RWPE2 (cell line): ENCODE measurements around the gene PDGFRB.

ENCODE experiments used
- ATAC-seq: fragments of 200-7000 bp; cut with Tn5 transposase; 3 replicates; pipeline ENCODE4 v1.9.1; 2021; ENCODE audit warnings: low read depth
- DNase-seq: peaks from one replicate; pipeline ENCODE4 v3.0.0-alpha.2; 2020; ENCODE audit warnings: low spot score
- H3K27ac ChIP-seq: fragments of 450-650 bp; 2 replicates; pipeline ENCODE4 v1.5.1; 2017; ENCODE audit warnings: mild to moderate bottlenecking; ENCODE audit not compliant: poor library complexity, severe bottlenecking
- H3K27me3 ChIP-seq: fragments of 250-450 bp; sonication (Bioruptor Pico); 2 replicates; pipeline ENCODE4 v1.5.1; 2021; ENCODE audit warnings: mild to moderate bottlenecking, moderate library complexity; ENCODE audit not compliant: insufficient read depth, poor library complexity, severe bottlenecking
- H3K36me3 ChIP-seq: fragments of 250-450 bp; sonication (Bioruptor Pico); 2 replicates; pipeline ENCODE4 v1.5.1; 2020; ENCODE audit warnings: low read depth, mild to moderate bottlenecking, moderate library complexity
- H3K4me1 ChIP-seq: fragments of 250-450 bp; sonication (Bioruptor Pico); 2 replicates; pipeline ENCODE4 v1.5.1; 2021; ENCODE audit warnings: mild to moderate bottlenecking, moderate library complexity; ENCODE audit not compliant: insufficient read depth, poor library complexity, severe bottlenecking
- H3K4me3 ChIP-seq: fragments of 250-450 bp; sonication (Bioruptor Pico); 2 replicates; pipeline ENCODE4 v1.5.1; 2021; ENCODE audit warnings: mild to moderate bottlenecking, moderate library complexity; ENCODE audit not compliant: severe bottlenecking
- H3K9me3 ChIP-seq: fragments of 250-450 bp; sonication (Bioruptor Pico); 2 replicates; pipeline ENCODE4 v1.5.1; 2021; ENCODE audit warnings: mild to moderate bottlenecking, moderate library complexity; ENCODE audit not compliant: severe bottlenecking
- CTCF ChIP-seq: fragments of 450-650 bp; IDR thresholded peaks from one replicate; pipeline ENCODE4 v1.5.1; 2017; ENCODE audit warnings: mild to moderate bottlenecking, moderate library complexity; ENCODE audit not compliant: poor library complexity, severe bottlenecking

The PDGFRB gene

GRCh38 chr5:150149618-150150017, 6.0 kb downstream of the PDGFRB start:
- Histone ChIP-seq H3K4me1 (no peaks in the 10 kb centered on the region), H3K36me3 (no peaks in the 10 kb centered on the region), H3K9me3 (no peaks in the 10 kb centered on the region), H3K4me3 (no peak overlapping the region), H3K27ac (no peak overlapping the region), H3K27me3 (no peaks in the 10 kb centered on the region)
- ATAC-seq (no peak), DNase-seq (no peak)
- no peak for TF ChIP-seq CTCF

GRCh38 chr5:150148117-150148927, 7.3 kb downstream of the PDGFRB start:
- Histone ChIP-seq H3K4me3 (no peak overlapping the region), H3K4me1 (peaks cover 5% of the 10 kb centered on the region), H3K36me3 (no peaks in the 10 kb centered on the region), H3K9me3 (no peaks in the 10 kb centered on the region), H3K27me3 (no peaks in the 10 kb centered on the region), H3K27ac (no peak overlapping the region)
- TF ChIP-seq CTCF = no peak
- DNase-seq (no peak), ATAC-seq (no peak)

GRCh38 chr5:150147670-150148069, 8.0 kb downstream of the PDGFRB start:
- DNase-seq (no peak), ATAC-seq (no peak)
- H3K36me3 ChIP-seq = no peaks in the 10 kb centered on the region
- H3K4me3 ChIP-seq = no peak overlapping the region
- H3K9me3 ChIP-seq = no peaks in the 10 kb centered on the region
- no peak overlapping the region for H3K27ac ChIP-seq
- no peaks in the 10 kb centered on the region for H3K27me3 ChIP-seq
- peaks cover 11% of the 10 kb centered on the region for H3K4me1 ChIP-seq
- TF ChIP-seq CTCF = no peak

GRCh38 chr5:150146862-150147601, 8.6 kb downstream of the PDGFRB start:
- H3K27ac ChIP-seq = no peak overlapping the region

More at GRCh38 chr5:150146862-150147601, 8.6 kb downstream of the PDGFRB start:
- peaks cover 15% of the 10 kb centered on the region for H3K4me1 ChIP-seq
- no peaks in the 10 kb centered on the region for H3K36me3 ChIP-seq
- H3K27me3 ChIP-seq = no peaks in the 10 kb centered on the region
- no peak for ATAC-seq
- H3K4me3 ChIP-seq = no peak overlapping the region
- no peaks in the 10 kb centered on the region for H3K9me3 ChIP-seq
- no peak for DNase-seq
- TF ChIP-seq CTCF = no peak
